ENCODE measurements around the gene OR5M8. TPM values are rescaled to one million over a fixed set of nuclear protein-coding genes. Genes with fewer than 3 reads are reported as not detected.

Gene OR5M8
- total RNA-seq (2021; fragmentation: NEBNext Ultra II Directional; extraction: Animal tissue kit (Norgen Biotek cat#: 25700)) = not detected
- long read RNA-seq = 0 reads

DNA sequence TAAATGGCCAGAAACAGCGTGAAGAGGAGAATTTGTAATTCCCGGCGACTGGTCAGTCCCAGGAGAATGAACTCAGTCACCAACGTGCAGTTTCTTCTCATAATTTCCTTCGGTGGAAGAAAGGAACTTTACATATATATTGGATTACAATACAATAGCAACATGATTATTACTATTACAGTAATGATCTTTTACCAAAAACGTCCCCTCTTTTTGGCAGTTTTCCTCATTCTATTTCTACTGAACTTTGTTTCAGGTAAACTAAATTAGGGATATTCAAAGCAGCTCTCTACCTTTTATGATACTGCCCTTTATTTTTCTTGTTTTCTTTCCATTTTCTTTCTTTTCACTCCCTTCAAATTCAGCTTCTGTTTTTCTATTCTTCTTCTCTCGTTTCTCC lies at the start of gene OR5M8:
OR5M8 (minus strand) TSS at position 101 of the 400 bp plus-strand sequence; CDS start at position 101, 0 bp downstream.
- Mint-ChIP-seq H3K27me3 (ENCODE audit: insufficient read depth) (no peaks in the 10 kb centered on the region; the same call in 1 of the 2 replicates), H3K4me3 (no peak within 1 kb of the TSS), H3K4me1 (ENCODE audit: low read depth) (no peaks in the 10 kb centered on the region), H3K27ac (no peak within 1 kb of the TSS), H3K9me3 (peaks cover 15% of the 10 kb centered on the region), H3K36me3 (ENCODE audit: low read depth) (no peaks in the 10 kb centered on the region)
- TF ChIP-seq, protein P1, sequence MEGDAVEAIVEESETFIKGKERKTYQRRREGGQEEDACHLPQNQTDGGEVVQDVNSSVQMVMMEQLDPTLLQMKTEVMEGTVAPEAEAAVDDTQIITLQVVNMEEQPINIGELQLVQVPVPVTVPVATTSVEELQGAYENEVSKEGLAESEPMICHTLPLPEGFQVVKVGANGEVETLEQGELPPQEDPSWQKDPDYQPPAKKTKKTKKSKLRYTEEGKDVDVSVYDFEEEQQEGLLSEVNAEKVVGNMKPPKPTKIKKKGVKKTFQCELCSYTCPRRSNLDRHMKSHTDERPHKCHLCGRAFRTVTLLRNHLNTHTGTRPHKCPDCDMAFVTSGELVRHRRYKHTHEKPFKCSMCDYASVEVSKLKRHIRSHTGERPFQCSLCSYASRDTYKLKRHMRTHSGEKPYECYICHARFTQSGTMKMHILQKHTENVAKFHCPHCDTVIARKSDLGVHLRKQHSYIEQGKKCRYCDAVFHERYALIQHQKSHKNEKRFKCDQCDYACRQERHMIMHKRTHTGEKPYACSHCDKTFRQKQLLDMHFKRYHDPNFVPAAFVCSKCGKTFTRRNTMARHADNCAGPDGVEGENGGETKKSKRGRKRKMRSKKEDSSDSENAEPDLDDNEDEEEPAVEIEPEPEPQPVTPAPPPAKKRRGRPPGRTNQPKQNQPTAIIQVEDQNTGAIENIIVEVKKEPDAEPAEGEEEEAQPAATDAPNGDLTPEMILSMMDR (IDR thresholded peaks at IDR 0.05) = no peak
- no peak for DNase-seq

DNA sequence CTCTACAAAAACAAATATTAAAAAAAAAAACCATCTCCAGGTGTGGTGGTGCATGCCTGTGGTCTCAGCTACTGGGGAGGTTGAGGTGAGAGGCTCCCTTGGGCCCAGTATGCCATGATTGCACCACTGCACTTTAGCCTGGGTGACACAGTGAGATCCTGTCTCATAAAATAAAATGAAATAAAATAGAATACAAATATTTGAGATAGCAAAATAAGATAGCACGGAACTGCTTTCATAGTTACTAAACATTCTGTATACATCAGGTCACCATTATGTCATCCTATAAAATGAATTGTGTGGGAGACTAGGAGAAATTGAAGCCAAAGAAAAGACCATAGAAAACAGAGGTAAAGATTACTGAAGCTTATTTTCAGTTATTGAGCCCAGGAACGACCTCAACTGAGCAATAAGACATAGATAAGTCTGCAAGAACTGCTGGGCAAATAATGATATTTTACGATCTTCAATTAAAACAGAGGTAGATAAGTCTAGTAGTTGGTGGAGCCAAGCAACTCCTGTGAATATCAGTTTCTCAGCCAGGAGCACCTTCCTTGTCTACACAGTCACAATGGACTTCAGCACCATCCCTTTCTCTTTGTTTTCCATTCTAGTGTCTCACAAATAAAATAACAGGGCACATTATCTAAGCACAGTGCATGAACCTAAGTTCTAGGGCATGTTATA lies 42.0 kb upstream of the OR5M8 start:
- no peaks in the 10 kb centered on the region; the same call in 1 of the 2 replicates for H3K27me3 Mint-ChIP-seq (ENCODE audit: insufficient read depth)
- TF ChIP-seq, protein P1 (IDR thresholded peaks at IDR 0.05) = no peak
- H3K4me3 Mint-ChIP-seq = no peak overlapping the region
- H3K4me1 Mint-ChIP-seq (ENCODE audit: low read depth) = no peaks in the 10 kb centered on the region
- no peaks in the 10 kb centered on the region for H3K36me3 Mint-ChIP-seq (ENCODE audit: low read depth)
- DNase-seq = no peak
- no peak overlapping the region for H3K27ac Mint-ChIP-seq
- peaks cover 17% of the 10 kb centered on the region for H3K9me3 Mint-ChIP-seq

DNA sequence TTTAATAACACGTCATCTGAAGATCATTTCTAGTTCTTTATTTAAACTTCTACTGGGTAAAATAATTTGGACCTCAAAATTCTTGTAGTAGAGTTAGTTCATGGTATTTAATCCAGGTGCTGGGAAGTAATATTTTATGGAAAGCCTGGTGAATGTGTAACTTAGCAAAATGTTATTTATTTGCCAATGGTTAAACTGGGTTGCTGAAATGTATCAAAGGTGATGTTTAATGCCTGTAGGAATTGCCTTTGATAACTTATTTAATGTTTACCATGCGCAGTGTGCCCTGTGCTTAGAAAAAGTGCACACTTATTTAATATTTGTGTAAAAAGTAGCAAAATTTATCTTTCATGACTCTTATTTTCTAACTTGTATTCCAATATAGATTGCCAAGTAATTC lies 40.7 kb upstream of the OR5M8 start:
- H3K4me3 Mint-ChIP-seq = no peak overlapping the region
- DNase-seq = no peak
- H3K27ac Mint-ChIP-seq = no peak overlapping the region
- TF ChIP-seq, protein P1 (IDR thresholded peaks at IDR 0.05) = no peak
- no peaks in the 10 kb centered on the region for H3K4me1 Mint-ChIP-seq (ENCODE audit: low read depth)
- H3K36me3 Mint-ChIP-seq (ENCODE audit: low read depth) = no peaks in the 10 kb centered on the region
- no peaks in the 10 kb centered on the region; the same call in 1 of the 2 replicates for H3K27me3 Mint-ChIP-seq (ENCODE audit: insufficient read depth)
- peaks cover 17% of the 10 kb centered on the region for H3K9me3 Mint-ChIP-seq

DNA sequence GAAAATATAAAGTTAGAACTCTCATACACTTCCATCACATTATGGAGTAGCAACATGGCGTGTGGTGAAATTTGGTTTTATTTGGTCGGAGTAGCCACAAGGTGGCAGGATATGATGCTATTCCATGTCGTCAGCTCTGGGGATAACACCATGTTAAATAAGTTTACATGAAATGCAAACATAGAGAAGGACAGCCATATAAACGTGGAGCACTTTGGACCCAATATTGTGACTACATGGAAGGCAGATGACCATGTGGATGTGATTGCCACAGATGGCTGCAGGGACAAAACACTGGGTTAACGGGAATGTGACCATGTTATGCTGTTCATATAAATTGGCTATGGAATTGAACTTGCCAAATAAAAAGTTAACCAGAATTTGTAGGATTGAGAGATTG lies 30.8 kb upstream of the OR5M8 start:
- DNase-seq = no peak
- no peaks in the 10 kb centered on the region for H3K4me1 Mint-ChIP-seq (ENCODE audit: low read depth)
- H3K4me3 Mint-ChIP-seq = no peak overlapping the region
- TF ChIP-seq, protein P1 (IDR thresholded peaks at IDR 0.05) = peak; percentile 37; the same call in 1 of the 2 replicates
- no peaks in the 10 kb centered on the region; the same call in 1 of the 2 replicates for H3K27me3 Mint-ChIP-seq (ENCODE audit: insufficient read depth)
- H3K9me3 Mint-ChIP-seq = peaks cover 28% of the 10 kb centered on the region
- H3K27ac Mint-ChIP-seq = no peak overlapping the region
- H3K36me3 Mint-ChIP-seq (ENCODE audit: low read depth) = no peaks in the 10 kb centered on the region

DNA sequence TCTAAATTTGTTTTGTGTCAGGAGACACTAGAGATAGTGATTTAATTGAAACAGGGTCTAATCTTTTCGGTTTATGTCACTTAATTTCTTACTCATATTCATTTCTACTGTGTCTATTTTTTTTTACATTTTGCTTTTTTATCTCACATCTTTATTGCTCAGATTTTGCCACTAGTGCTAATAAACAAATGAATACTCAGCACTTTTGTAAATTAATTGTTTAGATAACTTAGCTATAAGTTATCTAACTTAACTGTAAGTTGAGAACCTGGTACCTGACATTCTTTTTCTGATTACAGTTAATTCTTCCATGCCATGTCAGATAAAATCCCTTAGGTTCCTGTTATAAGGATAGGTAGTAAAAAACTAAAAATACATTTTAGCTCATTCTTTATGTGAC lies 22.1 kb upstream of the OR5M8 start:
- Mint-ChIP-seq H3K4me1 (ENCODE audit: low read depth) (no peaks in the 10 kb centered on the region), H3K4me3 (no peak overlapping the region), H3K27ac (no peak overlapping the region), H3K36me3 (ENCODE audit: low read depth) (no peaks in the 10 kb centered on the region), H3K27me3 (ENCODE audit: insufficient read depth) (no peaks in the 10 kb centered on the region; the same call in 1 of the 2 replicates), H3K9me3 (peaks cover 43% of the 10 kb centered on the region)
- DNase-seq = no peak
- TF ChIP-seq, protein P1 (IDR thresholded peaks at IDR 0.05) = no peak

Measured in HFFc6 (cell line).